ENCODE results near the gene AMBP. TPM values are rescaled to one million over a fixed set of nuclear protein-coding genes. Genes with fewer than 3 reads are reported as not detected.
"Not testable (repeated sequence)": the region's sequence is repeated elsewhere in the genome, so short reads cannot be mapped to it uniquely, and the experiment has no call there.

The AMBP gene
- total RNA-seq, 1 donor from 2014 or later, result not detected

GRCh38 chr9:114082763-114083412 lies 4.8 kb upstream of the AMBP start:
- not testable (repeated sequence) for H3K36me3 Mint-ChIP-seq (ENCODE audit: low read depth); H3K9me3 Mint-ChIP-seq; H3K27ac Mint-ChIP-seq; H3K4me3 Mint-ChIP-seq; H3K27me3 Mint-ChIP-seq (ENCODE audit: insufficient read depth); H3K4me1 Mint-ChIP-seq (ENCODE audit: low read depth); DNase-seq (ENCODE audit: low spot score)
- intact Hi-C loops (cut with micrococcal nuclease), result loop anchor here (1.0 kb wide), 3 partner anchors 72 to 222 kb away; partner anchors contain the start of gene COL27A1

DNA sequence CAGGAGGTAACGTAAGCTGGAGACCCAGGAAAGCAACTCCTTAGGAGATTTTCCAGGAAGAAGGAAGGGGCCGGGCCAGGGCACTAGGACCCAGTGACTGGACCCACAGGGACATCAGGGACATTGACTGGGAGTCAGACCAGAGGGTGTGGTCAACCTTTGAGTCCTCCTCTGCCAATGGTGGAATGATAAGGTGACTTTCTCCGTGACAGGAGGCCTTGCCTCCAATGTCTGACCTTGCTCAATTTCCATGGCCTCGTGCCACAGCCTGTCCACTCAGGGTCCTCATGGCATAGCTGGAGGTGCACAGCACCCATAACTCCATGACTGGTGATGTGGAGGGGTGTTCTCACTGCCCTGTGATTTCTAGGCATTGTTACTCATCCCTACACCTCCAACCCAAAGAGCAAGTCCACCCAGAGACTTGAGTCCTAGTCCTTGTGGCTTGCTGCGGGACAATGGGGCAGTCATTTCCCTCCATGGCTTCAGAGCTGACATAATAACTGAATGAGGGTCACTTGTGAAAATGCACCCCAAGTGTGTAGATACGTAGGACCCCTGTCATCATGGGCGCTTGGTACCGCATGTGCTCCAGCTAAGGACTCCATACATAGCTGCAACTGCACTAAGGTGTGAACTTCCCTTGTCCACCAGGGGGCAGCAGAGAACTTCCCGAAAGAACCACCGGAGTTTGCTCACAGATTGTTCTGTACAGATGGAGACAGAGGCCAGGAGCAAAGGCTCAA lies 4.1 kb upstream of the AMBP start:
- H3K27ac Mint-ChIP-seq, result no peak overlapping the region
- intact Hi-C loops (cut with micrococcal nuclease), result loop anchor here (1.0 kb wide), 3 partner anchors 73 to 223 kb away; partner anchors contain the start of gene COL27A1
- no peaks in the 10 kb centered on the region for H3K9me3 Mint-ChIP-seq
- peak; percentile 65 for DNase-seq (ENCODE audit: low spot score)
- H3K36me3 Mint-ChIP-seq (ENCODE audit: low read depth), result no peaks in the 10 kb centered on the region
- H3K27me3 Mint-ChIP-seq (ENCODE audit: insufficient read depth), result no peaks in the 10 kb centered on the region
- H3K4me1 Mint-ChIP-seq (ENCODE audit: low read depth), result no peaks in the 10 kb centered on the region
- no peak overlapping the region for H3K4me3 Mint-ChIP-seq

- Mint-ChIP-seq H3K36me3 (ENCODE audit: low read depth) (no peaks in the 10 kb centered on the region), H3K27me3 (ENCODE audit: insufficient read depth) (no peaks in the 10 kb centered on the region), H3K27ac (no peak overlapping the region), H3K9me3 (no peaks in the 10 kb centered on the region), H3K4me3 (no peak overlapping the region), H3K4me1 (ENCODE audit: low read depth) (no peaks in the 10 kb centered on the region)
- DNase-seq (ENCODE audit: low spot score), result no peak
- intact Hi-C loops (cut with micrococcal nuclease), result loop anchor here (1.0 kb wide), 3 partner anchors 74 to 224 kb away; partner anchors contain the start of gene COL27A1
These were observed 3.4 kb upstream of the AMBP start for GRCh38 chr9:114081441-114082016.

GRCh38 chr9:114080773-114081440 lies 2.8 kb upstream of the AMBP start:
- H3K36me3 Mint-ChIP-seq (ENCODE audit: low read depth), result no peaks in the 10 kb centered on the region

DNA sequence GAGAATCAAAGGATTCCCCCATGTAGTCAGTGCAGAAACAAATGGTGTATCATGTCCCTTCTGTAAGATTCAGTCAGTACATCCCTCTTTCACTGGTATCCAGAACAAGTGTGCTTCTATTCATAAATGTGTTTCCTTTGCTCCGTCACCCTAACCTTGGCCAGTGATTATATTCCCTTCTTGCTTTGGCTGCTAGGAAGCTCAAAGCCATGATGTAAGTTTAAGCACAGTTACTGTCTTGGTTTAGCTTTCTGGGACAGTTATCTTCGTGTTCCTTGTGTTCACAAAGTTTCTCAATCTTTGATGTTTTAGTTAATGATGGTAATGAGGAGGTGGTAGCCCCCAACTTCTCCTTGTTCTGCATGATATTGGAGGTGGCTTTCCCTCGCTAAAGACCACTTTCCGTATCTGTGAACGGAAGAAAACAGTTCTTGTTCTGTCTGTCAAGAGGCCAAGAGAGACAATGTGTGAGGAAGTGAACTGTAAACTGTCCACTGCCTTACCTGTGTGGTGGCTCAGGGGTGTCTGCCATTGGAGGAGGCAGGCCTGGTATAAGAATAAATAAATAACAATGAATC lies 2.2 kb upstream of the AMBP start:
- DNase-seq (ENCODE audit: low spot score), result no peak
- intact Hi-C loops (cut with micrococcal nuclease), result no loop called here
- H3K27ac Mint-ChIP-seq, result no peak overlapping the region
- H3K36me3 Mint-ChIP-seq (ENCODE audit: low read depth), result no peaks in the 10 kb centered on the region
- no peaks in the 10 kb centered on the region for H3K9me3 Mint-ChIP-seq
- H3K4me3 Mint-ChIP-seq, result no peak overlapping the region
- no peaks in the 10 kb centered on the region for H3K4me1 Mint-ChIP-seq (ENCODE audit: low read depth)
- no peaks in the 10 kb centered on the region for H3K27me3 Mint-ChIP-seq (ENCODE audit: insufficient read depth)

More at GRCh38 chr9:114080773-114081440, 2.8 kb upstream of the AMBP start:
- Mint-ChIP-seq H3K27me3 (ENCODE audit: insufficient read depth) (no peaks in the 10 kb centered on the region), H3K9me3 (no peaks in the 10 kb centered on the region), H3K4me1 (ENCODE audit: low read depth) (no peaks in the 10 kb centered on the region), H3K27ac (no peak overlapping the region), H3K4me3 (no peak overlapping the region)
- intact Hi-C loops (cut with micrococcal nuclease), result no loop called here
- no peak for DNase-seq (ENCODE audit: low spot score)

- Mint-ChIP-seq H3K27ac (no peak overlapping the region), H3K4me1 (ENCODE audit: low read depth) (no peaks in the 10 kb centered on the region), H3K4me3 (no peak overlapping the region), H3K36me3 (ENCODE audit: low read depth) (no peaks in the 10 kb centered on the region), H3K9me3 (no peaks in the 10 kb centered on the region), H3K27me3 (ENCODE audit: insufficient read depth) (peaks cover 1% of the 10 kb centered on the region)
- DNase-seq (ENCODE audit: low spot score), result no peak
- intact Hi-C loops (cut with micrococcal nuclease), result no loop called here
These were observed 669 bp upstream of the AMBP start for GRCh38 chr9:114078781-114079156.

DNA sequence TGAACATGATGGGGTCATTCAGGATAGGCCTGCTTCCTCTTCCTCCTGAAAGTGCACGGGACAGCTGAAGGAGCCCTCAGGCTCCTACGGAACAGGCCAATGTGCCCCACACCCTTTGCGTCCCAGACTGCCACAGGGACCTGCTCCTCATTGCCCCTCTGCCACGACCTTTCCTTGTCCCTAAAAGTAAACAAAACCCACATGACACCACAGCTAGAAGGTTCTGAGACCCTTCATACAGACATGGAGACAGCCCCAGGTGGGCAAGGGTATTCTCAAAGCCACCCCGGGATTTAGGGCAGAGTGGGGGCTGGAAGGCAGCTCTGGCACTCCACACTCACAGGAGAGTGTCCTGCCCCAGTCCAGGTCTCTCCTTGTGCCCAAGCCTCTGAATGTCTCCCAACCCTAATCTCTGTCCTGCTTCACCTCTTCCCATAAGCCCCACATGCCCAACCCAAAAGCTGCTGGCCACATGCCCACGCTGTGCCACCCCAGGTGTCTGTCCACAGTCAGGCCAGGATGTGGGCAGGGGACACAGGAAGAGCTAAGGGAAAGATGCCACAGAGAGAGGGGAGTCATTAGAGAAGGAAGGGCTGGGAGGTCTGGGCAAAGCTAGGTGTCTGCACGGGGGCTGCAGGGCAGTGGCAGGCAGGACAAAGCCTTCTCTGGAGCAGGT lies 800 bp downstream of the AMBP start:
- no peak for DNase-seq (ENCODE audit: low spot score)
- H3K36me3 Mint-ChIP-seq (ENCODE audit: low read depth), result no peaks in the 10 kb centered on the region
- H3K4me3 Mint-ChIP-seq, result no peak overlapping the region
- H3K9me3 Mint-ChIP-seq, result no peaks in the 10 kb centered on the region
- intact Hi-C loops (cut with micrococcal nuclease), result no loop called here
- H3K4me1 Mint-ChIP-seq (ENCODE audit: low read depth), result no peaks in the 10 kb centered on the region
- H3K27me3 Mint-ChIP-seq (ENCODE audit: insufficient read depth), result peaks cover 1% of the 10 kb centered on the region
- no peak overlapping the region for H3K27ac Mint-ChIP-seq

DNA sequence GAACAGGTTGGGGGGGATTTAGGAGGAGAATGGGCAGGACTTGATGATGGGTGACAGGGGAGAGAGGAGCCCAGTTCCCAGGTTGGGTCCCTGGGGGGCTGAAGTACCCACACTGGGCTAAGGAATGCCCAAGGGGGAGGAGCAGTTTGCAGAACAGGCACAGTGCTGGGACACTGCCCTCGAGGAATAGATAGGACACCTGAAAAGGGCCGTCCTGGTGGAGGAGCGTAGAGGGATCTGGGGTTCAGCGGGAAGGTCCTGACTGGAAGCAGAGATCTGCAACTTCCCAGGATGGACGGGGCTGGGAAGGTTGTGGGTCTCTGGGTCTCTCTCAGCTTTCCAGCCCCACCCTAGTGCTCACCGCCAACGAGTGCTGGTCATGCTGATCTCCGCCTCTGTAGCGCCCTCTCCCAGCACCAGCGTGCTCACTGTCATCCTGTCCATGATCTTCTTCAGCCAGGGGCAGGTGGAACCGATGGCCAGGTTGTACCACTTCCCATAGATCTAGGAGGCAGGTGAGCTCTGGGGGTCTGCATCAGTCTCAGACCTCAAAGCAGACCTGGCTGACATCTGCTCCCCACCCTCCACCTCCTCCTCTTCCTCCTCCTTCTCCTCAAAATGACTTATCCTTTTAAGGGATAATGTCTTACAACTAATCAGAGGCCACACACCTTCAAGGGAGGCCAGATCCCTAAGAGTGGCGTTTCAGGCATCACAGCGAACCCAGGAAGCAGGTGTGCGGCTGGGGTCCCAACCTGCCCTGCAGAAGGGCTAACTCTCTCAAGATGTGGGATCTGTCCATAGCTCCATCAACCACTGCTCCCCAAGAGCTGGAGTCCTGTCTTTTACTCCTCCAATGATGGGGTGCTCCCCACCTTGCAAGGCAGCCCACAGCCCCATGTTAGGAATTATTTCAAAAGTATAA lies 1.6 kb downstream of the AMBP start:
- DNase-seq (ENCODE audit: low spot score), result no peak
- intact Hi-C loops (cut with micrococcal nuclease), result no loop called here
- peaks cover 1% of the 10 kb centered on the region for H3K27me3 Mint-ChIP-seq (ENCODE audit: insufficient read depth)
- no peaks in the 10 kb centered on the region for H3K9me3 Mint-ChIP-seq
- H3K27ac Mint-ChIP-seq, result no peak overlapping the region
- no peaks in the 10 kb centered on the region for H3K4me1 Mint-ChIP-seq (ENCODE audit: low read depth)
- H3K4me3 Mint-ChIP-seq, result no peak overlapping the region
- no peaks in the 10 kb centered on the region for H3K36me3 Mint-ChIP-seq (ENCODE audit: low read depth)

DNA sequence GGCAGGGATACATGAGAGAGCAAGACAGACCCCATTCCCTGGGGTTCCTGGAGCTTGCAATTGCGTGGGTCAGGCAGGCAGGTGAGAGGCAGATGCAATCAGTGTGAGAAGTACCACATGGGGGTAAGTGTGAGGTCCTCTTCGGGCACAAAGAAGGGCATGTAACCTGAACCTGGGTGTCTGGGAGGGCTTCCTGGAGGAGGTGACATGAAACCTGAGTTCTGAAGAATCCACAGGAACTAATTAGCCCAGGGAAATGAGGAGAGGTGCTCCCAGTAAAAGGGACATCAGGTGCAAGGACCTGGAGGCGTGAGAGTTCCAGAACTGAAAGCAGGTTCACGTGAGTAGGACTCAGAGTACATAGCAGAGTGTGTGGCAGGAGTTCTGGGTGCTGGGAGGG lies 2.5 kb downstream of the AMBP start:
- H3K9me3 Mint-ChIP-seq, result no peaks in the 10 kb centered on the region
- H3K4me3 Mint-ChIP-seq, result no peak overlapping the region
- DNase-seq (ENCODE audit: low spot score), result no peak
- H3K27ac Mint-ChIP-seq, result no peak overlapping the region
- no peaks in the 10 kb centered on the region for H3K4me1 Mint-ChIP-seq (ENCODE audit: low read depth)
- intact Hi-C loops (cut with micrococcal nuclease), result no loop called here
- H3K36me3 Mint-ChIP-seq (ENCODE audit: low read depth), result no peaks in the 10 kb centered on the region
- H3K27me3 Mint-ChIP-seq (ENCODE audit: insufficient read depth), result peaks cover 1% of the 10 kb centered on the region

- no peaks in the 10 kb centered on the region for H3K36me3 Mint-ChIP-seq (ENCODE audit: low read depth)
- H3K27me3 Mint-ChIP-seq (ENCODE audit: insufficient read depth), result peaks cover 1% of the 10 kb centered on the region
- H3K27ac Mint-ChIP-seq, result no peak overlapping the region
- intact Hi-C loops (cut with micrococcal nuclease), result no loop called here
- no peak for DNase-seq (ENCODE audit: low spot score)
- H3K4me3 Mint-ChIP-seq, result no peak overlapping the region
- H3K4me1 Mint-ChIP-seq (ENCODE audit: low read depth), result no peaks in the 10 kb centered on the region
- no peaks in the 10 kb centered on the region for H3K9me3 Mint-ChIP-seq
These were observed 5.6 kb downstream of the AMBP start for GRCh38 chr9:114072184-114073140.
